ENCODE measurements around the gene C9. TPM values are rescaled to one million over a fixed set of nuclear protein-coding genes. Genes with fewer than 3 reads are reported as not detected.
"Not testable (repeated sequence)": the region's sequence is repeated elsewhere in the genome, so short reads cannot be mapped to it uniquely, and the experiment has no call there.

C9 gene
- total and polyA plus RNA-seq, 3 experiments from 2014 or later = not detected

DNA sequence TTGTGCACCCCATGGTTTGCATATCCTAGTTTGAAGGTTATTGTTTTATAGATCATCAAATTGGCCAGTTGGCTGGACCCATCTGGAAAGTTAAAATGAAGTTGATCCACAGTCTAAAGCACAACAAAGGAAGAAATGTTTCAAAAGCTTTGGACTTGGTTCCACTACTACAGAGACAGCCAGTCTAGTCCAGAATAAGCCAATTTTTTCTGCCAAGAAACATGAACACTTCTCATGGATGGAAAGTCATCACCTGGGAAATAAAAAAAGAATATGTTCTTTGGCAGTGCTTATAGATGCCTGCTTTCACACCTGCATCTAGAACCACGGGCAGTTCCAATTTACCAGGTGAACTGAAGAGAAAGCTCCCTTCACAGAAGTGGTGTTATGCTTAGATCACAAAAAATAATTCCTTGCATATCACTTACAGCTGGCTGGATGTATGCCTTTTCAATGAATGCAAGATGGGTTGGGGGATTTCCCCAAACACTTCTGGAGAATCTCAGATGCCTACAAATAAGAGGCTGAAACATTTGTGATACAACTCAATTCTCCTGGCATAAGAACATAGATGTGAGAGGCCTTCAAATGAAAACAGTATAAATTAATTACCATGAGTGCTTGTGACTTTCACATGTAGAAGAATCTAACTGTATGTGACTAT lies 26.9 kb downstream of the C9 start:
- Mint-ChIP-seq H3K27ac (no peak overlapping the region), H3K36me3 (peaks cover 0 to 12% (median 0%) of the 10 kb centered on the region in 3 donors), H3K9me3 (peaks cover 0 to 3% (median 0%) of the 10 kb centered on the region in 5 donors), H3K4me3 (no peak overlapping the region), H3K27me3 (peaks cover 4 to 28% of the 10 kb centered on the region in 2 donors), H3K4me1 (no peaks in the 10 kb centered on the region)
- H3K4me1 ChIP-seq (ENCODE audit: insufficient read depth, low read length) = no peaks in the 10 kb centered on the region
- no peaks in the 10 kb centered on the region for H3K27me3 ChIP-seq (ENCODE audit: insufficient read depth, low read length, poor library complexity, severe bottlenecking)
- H3K27ac ChIP-seq (ENCODE audit: low read depth, low read length) = no peak overlapping the region
- no peak overlapping the region for H3K4me3 ChIP-seq (ENCODE audit: low read length)
- ChIA-PET POLR2A (no interaction called here), CTCF (no interaction called here)
- H3K9me3 ChIP-seq (ENCODE audit: low read length) = no peaks in the 10 kb centered on the region
- no peaks in the 10 kb centered on the region for H3K36me3 ChIP-seq (ENCODE audit: insufficient read depth, low read length)
- DNase-seq = no peak

DNA sequence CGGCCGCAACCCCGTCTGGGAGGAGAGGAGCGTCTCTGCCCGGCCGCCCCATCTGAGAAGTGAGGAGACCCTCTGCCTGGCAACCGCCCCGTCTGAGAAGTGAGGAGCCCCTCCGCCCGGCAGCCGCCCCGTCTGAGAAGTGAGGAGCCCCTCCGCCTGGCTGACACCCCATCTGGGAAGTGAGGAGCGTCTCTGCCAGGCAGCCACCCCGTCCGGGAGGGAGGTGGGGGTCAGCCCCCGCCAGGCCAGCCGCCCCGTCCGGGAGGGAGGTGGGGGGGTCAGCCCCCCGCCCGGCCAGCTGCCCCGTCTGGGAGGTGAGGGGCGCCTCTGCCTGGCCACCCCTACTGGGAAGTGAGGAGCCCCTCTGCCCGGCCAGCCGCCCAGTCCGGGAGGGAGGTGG lies 30.0 kb downstream of the C9 start:
- H3K36me3 ChIP-seq (ENCODE audit: insufficient read depth, low read length); H3K9me3 Mint-ChIP-seq; H3K27ac ChIP-seq (ENCODE audit: low read depth, low read length); H3K4me1 Mint-ChIP-seq; H3K4me3 ChIP-seq (ENCODE audit: low read length); DNase-seq; CTCF ChIA-PET; H3K9me3 ChIP-seq (ENCODE audit: low read length); H3K27me3 Mint-ChIP-seq; H3K27me3 ChIP-seq (ENCODE audit: insufficient read depth, low read length, poor library complexity, severe bottlenecking); H3K4me1 ChIP-seq (ENCODE audit: insufficient read depth, low read length); H3K36me3 Mint-ChIP-seq; H3K27ac Mint-ChIP-seq; POLR2A ChIA-PET; H3K4me3 Mint-ChIP-seq: not testable (repeated sequence)

DNA sequence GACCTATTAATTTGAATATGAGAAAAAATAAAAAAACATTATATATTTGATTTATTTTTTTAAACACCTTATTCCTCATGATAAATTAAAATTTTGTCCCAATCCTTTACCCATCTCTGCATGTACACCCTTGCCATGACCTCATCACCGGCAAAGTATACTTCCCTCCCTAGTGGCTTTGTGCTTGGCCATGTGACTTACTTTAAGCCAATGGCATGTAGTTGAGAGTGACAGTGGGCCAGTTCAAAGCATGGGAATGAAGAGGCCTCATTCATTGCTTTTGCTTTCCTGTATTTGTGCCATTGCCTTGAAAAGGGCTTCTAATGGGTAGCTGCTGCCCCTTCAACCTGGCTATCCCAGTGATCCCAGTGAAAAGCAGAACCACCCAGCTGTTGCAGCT lies 31.2 kb downstream of the C9 start:
- no peak overlapping the region for H3K27ac ChIP-seq (ENCODE audit: low read depth, low read length)
- no peak for DNase-seq
- no peak overlapping the region for H3K4me3 Mint-ChIP-seq
- no peaks in the 10 kb centered on the region for H3K4me1 Mint-ChIP-seq
- ChIA-PET CTCF (no interaction called here), POLR2A (no interaction called here)
- H3K27me3 Mint-ChIP-seq = peaks cover 0 to 4% of the 10 kb centered on the region in 2 donors
- H3K27ac Mint-ChIP-seq = no peak overlapping the region
- peaks cover 0 to 4% (median 0%) of the 10 kb centered on the region in 3 donors for H3K36me3 Mint-ChIP-seq
- H3K9me3 Mint-ChIP-seq = peaks cover 0 to 3% (median 0%) of the 10 kb centered on the region in 5 donors
- H3K9me3 ChIP-seq (ENCODE audit: low read length) = no peaks in the 10 kb centered on the region
- H3K27me3 ChIP-seq (ENCODE audit: insufficient read depth, low read length, poor library complexity, severe bottlenecking) = no peaks in the 10 kb centered on the region
- no peaks in the 10 kb centered on the region for H3K4me1 ChIP-seq (ENCODE audit: insufficient read depth, low read length)
- no peak overlapping the region for H3K4me3 ChIP-seq (ENCODE audit: low read length)
- H3K36me3 ChIP-seq (ENCODE audit: insufficient read depth, low read length) = no peaks in the 10 kb centered on the region

DNA sequence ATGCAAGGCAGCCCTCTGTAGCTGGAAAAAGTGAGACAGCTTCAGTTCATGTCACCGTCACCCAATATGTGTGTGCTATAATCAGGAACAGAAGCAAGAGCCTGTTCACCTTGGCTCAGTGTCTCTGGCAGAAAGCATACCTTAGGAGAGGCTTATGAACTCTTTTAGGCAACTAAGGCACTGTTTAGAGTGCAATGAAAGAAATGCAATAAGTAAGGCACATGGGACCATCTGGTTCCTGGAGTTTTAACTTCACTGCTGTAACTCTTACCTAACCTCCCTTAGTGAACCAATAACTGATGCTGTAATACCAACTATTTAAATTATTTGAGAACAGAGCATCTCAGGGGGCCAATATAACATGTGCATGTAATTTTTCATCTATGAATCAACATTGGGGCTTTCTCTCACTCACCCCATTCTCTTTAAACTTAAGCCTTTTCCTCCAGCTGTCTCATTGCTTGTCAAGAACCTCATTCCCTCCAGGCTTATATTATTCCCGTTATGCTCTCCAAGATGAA lies 32.4 kb downstream of the C9 start:
- no peak overlapping the region for H3K4me3 ChIP-seq (ENCODE audit: low read length)
- H3K36me3 ChIP-seq (ENCODE audit: insufficient read depth, low read length) = no peaks in the 10 kb centered on the region
- DNase-seq = no peak
- peaks cover 0 to 3% (median 0%) of the 10 kb centered on the region in 5 donors for H3K9me3 Mint-ChIP-seq
- peaks cover 0 to 4% (median 0%) of the 10 kb centered on the region in 3 donors for H3K36me3 Mint-ChIP-seq
- ChIA-PET CTCF (no interaction called here), POLR2A (no interaction called here)
- H3K27me3 ChIP-seq (ENCODE audit: insufficient read depth, low read length, poor library complexity, severe bottlenecking) = no peaks in the 10 kb centered on the region
- no peak overlapping the region for H3K27ac ChIP-seq (ENCODE audit: low read depth, low read length)
- no peaks in the 10 kb centered on the region for H3K9me3 ChIP-seq (ENCODE audit: low read length)
- H3K4me3 Mint-ChIP-seq = no peak overlapping the region
- no peak overlapping the region for H3K27ac Mint-ChIP-seq
- H3K4me1 ChIP-seq (ENCODE audit: insufficient read depth, low read length) = no peaks in the 10 kb centered on the region
- H3K27me3 Mint-ChIP-seq = peaks cover 0 to 4% of the 10 kb centered on the region in 2 donors
- H3K4me1 Mint-ChIP-seq = no peaks in the 10 kb centered on the region

DNA sequence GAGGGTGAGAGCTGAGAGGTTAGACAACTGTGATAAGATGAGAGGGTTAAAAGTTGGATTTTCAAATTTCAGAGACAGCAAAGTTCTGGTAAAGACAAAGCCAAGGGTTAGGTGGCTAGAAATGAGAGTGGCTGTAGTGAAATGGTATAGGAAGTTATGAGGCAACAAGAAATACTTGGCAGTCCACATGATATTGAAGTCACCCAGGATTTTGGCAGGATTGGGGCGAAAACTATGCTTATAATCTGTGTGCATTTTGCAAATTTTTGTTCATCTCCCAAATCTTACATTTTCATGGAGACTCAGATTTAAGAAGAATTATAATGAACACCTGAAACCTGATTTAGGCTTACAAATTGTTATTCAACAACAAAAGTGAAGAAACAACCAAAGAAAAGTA lies 35.6 kb downstream of the C9 start:
- Mint-ChIP-seq H3K27me3 (no peaks in the 10 kb centered on the region), H3K9me3 (no peaks in the 10 kb centered on the region), H3K27ac (no peak overlapping the region), H3K4me1 (no peaks in the 10 kb centered on the region), H3K4me3 (no peak overlapping the region), H3K36me3 (no peaks in the 10 kb centered on the region)
- Histone ChIP-seq H3K4me3 (ENCODE audit: low read length) (no peak overlapping the region), H3K27ac (ENCODE audit: low read depth, low read length) (no peak overlapping the region), H3K4me1 (ENCODE audit: insufficient read depth, low read length) (no peaks in the 10 kb centered on the region), H3K36me3 (ENCODE audit: insufficient read depth, low read length) (no peaks in the 10 kb centered on the region), H3K9me3 (ENCODE audit: low read length) (no peaks in the 10 kb centered on the region), H3K27me3 (ENCODE audit: insufficient read depth, low read length, poor library complexity, severe bottlenecking) (no peaks in the 10 kb centered on the region)
- ChIA-PET CTCF (no interaction called here), POLR2A (no interaction called here)
- DNase-seq = no peak

DNA sequence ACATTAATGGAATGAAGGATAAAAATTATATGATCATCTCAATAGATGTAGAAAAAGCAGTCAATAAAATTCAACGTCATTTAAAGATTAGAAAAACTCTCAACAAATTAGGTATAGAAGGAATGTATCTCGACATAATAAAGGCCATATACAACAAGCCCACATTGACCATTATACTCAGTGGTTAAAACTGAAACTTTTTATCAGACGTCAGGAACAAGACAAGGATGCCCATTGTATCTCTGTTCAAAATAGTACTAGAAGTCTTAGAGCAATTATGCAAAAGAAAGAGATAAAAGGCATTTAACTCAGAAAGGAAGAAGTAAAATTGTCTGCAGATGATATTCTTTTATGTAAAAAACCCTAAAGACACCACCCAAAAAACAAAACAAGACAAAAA lies 40.8 kb downstream of the C9 start:
- H3K27me3 ChIP-seq (ENCODE audit: insufficient read depth, low read length, poor library complexity, severe bottlenecking) = no peaks in the 10 kb centered on the region
- no peak overlapping the region for H3K4me3 ChIP-seq (ENCODE audit: low read length)
- H3K27ac ChIP-seq (ENCODE audit: low read depth, low read length) = no peak overlapping the region
- Mint-ChIP-seq H3K9me3 (peaks cover 0 to 3% (median 0%) of the 10 kb centered on the region in 5 donors), H3K27ac (no peak overlapping the region), H3K4me1 (no peaks in the 10 kb centered on the region), H3K36me3 (peaks cover 0 to 4% (median 0%) of the 10 kb centered on the region in 3 donors), H3K4me3 (no peak overlapping the region), H3K27me3 (peaks cover 8 to 29% of the 10 kb centered on the region in 2 donors)
- no peaks in the 10 kb centered on the region for H3K4me1 ChIP-seq (ENCODE audit: insufficient read depth, low read length)
- no peaks in the 10 kb centered on the region for H3K9me3 ChIP-seq (ENCODE audit: low read length)
- ChIA-PET POLR2A (no interaction called here), CTCF (no interaction called here)
- DNase-seq = no peak
- H3K36me3 ChIP-seq (ENCODE audit: insufficient read depth, low read length) = no peaks in the 10 kb centered on the region

DNA sequence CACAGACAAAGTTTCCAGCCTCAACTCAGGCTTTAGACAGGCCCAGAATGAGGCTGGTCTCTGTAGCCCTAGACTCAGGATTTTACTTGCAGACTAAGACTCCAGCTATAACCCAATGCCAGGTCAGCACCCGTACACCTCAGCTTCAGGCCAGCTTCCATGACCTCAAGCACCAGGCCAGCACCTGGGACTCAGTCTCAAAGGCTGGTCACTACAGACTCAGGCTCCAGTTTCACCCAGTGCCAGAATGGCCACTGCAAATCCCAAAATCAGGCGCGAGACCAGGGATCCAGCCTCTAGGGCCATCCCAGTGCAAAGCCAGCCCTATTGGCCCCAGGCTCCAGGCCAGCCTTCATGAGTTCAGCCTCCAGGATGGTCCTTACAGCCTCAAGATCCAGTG lies 44.9 kb downstream of the C9 start:
- Mint-ChIP-seq H3K27me3 (peaks cover 11 to 49% of the 10 kb centered on the region in 2 donors), H3K9me3 (peaks cover 0 to 4% (median 0%) of the 10 kb centered on the region in 5 donors), H3K4me3 (no peak overlapping the region), H3K4me1 (no peaks in the 10 kb centered on the region), H3K27ac (no peak overlapping the region), H3K36me3 (peaks cover 0 to 4% (median 1%) of the 10 kb centered on the region in 3 donors)
- POLR2A ChIA-PET = no interaction called here
- H3K4me1 ChIP-seq (ENCODE audit: insufficient read depth, low read length) = no peaks in the 10 kb centered on the region
- no peaks in the 10 kb centered on the region for H3K36me3 ChIP-seq (ENCODE audit: insufficient read depth, low read length)
- no peak overlapping the region for H3K27ac ChIP-seq (ENCODE audit: low read depth, low read length)
- no peaks in the 10 kb centered on the region for H3K9me3 ChIP-seq (ENCODE audit: low read length)
- no peak overlapping the region for H3K4me3 ChIP-seq (ENCODE audit: low read length)
- no peaks in the 10 kb centered on the region for H3K27me3 ChIP-seq (ENCODE audit: insufficient read depth, low read length, poor library complexity, severe bottlenecking)
- CTCF ChIA-PET = no interaction called here
- DNase-seq = no peak

DNA sequence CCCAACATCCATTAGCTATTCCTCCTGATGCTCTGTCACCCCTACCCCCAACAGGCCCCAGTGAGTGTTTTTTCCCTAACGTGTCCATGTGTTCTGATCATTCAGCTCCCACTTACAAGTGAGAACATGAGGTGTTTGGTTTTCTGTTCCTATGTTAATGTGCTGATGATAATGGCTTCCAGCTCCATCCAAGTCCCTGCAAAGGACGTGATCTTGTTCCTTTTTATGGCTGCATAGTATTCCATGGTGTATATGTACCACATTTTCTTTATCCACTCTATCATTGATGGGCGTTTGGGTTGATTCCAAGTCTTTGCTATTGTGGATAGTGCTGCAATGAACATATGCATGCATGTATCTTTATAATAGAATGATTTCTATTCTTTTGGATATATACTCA lies 47.8 kb downstream of the C9 start:
- not testable (repeated sequence) for H3K36me3 Mint-ChIP-seq; DNase-seq; H3K4me3 Mint-ChIP-seq; H3K4me1 Mint-ChIP-seq; H3K27me3 ChIP-seq (ENCODE audit: insufficient read depth, low read length, poor library complexity, severe bottlenecking); H3K27ac ChIP-seq (ENCODE audit: low read depth, low read length); H3K36me3 ChIP-seq (ENCODE audit: insufficient read depth, low read length); H3K9me3 Mint-ChIP-seq; H3K4me3 ChIP-seq (ENCODE audit: low read length); H3K27ac Mint-ChIP-seq; H3K9me3 ChIP-seq (ENCODE audit: low read length); H3K4me1 ChIP-seq (ENCODE audit: insufficient read depth, low read length)
- ChIA-PET CTCF (interaction anchor here (1.2 kb wide), 1 partner anchor 11 kb away, joined by 3 read pairs; no protein-coding TSS in a partner anchor), POLR2A (interaction anchor here (0.6 kb wide), 1 partner anchor 1069 kb away, joined by 4 read pairs; no protein-coding TSS in a partner anchor)
- H3K27me3 Mint-ChIP-seq = peaks cover 11 to 41% of the 10 kb centered on the region in 2 donors

Data from CD8-positive, alpha-beta memory T cell (primary cell).